Kidney epithelial cell (primary cell): Measurements from ENCODE around the gene PRR23E. TPM values are rescaled to one million over a fixed set of nuclear protein-coding genes. Genes with fewer than 3 reads are reported as not detected.

Source experiments
- DNase-seq: peaks from one replicate; pipeline ENCODE4 v3.0.0-alpha.2; 2010; ENCODE audit warnings: low read depth
- H3K27me3 ChIP-seq: 2 replicates; pipeline ENCODE4 v1.6.0; 2011; ENCODE audit warnings: low read length; ENCODE audit not compliant: control insufficient read depth, insufficient read depth
- H3K36me3 ChIP-seq: 2 replicates; pipeline ENCODE4 v1.5.1; 2011; ENCODE audit warnings: low read length; ENCODE audit not compliant: control insufficient read depth, insufficient read depth
- H3K4me3 ChIP-seq: 2 replicates; pipeline ENCODE4 v1.5.1; 2011; ENCODE audit warnings: low read depth, mild to moderate bottlenecking, control low read depth, low read length
- total RNA-seq: library from RNA; depleted of rRNA; stranded (reverse); fragments of >200 nt; gene quantifications from 2 replicates; pipeline ENCODE4 v1.2.3, GENCODE V29; 2015
- TF ChIP-seq, protein P1 (sequence below): IDR thresholded peaks from 2 replicates; pipeline ENCODE4 v1.5.1; 2011; ENCODE audit warnings: mild to moderate bottlenecking, moderate library complexity, low read length, control low read depth, inconsistent platforms; ENCODE audit not compliant: insufficient read depth, poor library complexity, severe bottlenecking

The PRR23E gene
- total RNA-seq, 1 donor from 2014 or later, result not detected

DNA sequence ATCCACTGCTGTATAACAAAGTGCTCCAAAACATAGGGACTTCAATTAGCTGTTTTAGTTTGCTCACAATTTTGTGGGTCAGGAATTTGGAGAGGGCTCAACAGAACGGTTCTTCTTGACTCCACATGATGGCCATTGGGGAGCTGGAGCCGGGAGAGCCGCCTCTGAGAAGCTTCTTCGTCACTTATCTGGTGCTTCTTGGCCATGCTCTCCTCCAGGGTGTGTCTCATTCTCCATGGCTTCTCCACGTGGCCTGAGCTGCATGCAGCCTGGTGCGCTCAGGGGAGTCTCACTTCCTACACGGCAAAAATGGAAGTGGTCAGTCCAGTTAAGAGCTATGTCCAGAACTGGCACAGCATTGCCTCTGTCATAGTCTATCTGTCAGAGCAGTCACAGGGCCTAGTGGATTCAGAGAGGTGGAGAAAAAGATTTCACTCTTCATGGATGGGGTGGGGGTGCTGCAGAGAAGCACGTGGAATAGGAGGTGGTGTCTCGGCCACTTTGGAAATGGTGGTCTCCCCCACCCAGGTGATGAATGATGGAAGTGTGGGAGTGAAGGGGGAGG is 26.3 kb upstream of the PRR23E start:
- H3K4me3 ChIP-seq, result no peak overlapping the region
- TF ChIP-seq, protein P1, sequence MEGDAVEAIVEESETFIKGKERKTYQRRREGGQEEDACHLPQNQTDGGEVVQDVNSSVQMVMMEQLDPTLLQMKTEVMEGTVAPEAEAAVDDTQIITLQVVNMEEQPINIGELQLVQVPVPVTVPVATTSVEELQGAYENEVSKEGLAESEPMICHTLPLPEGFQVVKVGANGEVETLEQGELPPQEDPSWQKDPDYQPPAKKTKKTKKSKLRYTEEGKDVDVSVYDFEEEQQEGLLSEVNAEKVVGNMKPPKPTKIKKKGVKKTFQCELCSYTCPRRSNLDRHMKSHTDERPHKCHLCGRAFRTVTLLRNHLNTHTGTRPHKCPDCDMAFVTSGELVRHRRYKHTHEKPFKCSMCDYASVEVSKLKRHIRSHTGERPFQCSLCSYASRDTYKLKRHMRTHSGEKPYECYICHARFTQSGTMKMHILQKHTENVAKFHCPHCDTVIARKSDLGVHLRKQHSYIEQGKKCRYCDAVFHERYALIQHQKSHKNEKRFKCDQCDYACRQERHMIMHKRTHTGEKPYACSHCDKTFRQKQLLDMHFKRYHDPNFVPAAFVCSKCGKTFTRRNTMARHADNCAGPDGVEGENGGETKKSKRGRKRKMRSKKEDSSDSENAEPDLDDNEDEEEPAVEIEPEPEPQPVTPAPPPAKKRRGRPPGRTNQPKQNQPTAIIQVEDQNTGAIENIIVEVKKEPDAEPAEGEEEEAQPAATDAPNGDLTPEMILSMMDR, result no peak
- no peaks in the 10 kb centered on the region for H3K36me3 ChIP-seq
- H3K27me3 ChIP-seq, result peaks cover 12% of the 10 kb centered on the region
- DNase-seq, result no peak

DNA sequence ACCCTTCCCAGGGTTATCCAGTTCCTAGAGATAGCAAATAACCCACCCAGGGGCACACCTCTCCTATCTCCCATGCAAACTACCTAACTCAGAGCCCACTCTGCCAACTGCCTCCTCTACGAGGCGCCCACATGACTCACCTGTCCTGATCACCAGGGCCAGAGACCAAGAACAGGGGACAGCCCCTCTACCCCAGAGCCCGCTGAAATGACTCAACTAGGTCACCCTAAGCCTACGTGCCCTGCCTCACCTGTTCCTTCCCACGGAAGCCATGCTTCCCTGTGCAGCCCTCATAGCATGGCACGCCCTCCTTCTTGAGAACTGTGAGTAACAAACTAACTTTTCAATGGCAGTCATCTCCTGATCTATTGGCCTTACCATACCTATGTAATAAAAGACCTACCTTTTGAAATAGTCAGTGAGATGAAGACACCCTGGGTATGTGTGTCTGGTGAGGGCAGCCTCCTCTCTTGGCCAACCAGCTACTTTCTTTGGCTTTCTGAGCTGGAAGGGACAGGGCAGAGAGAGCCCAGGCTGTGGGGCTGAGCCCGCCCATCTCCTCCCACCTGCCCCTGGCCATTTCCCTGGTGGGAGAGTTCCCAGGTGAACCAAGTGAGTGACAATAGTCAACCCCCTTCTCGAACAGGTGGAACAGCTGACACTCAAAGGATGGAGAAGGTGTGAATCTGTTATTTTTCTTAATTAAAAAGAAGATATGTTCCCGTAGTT is 25.5 kb upstream of the PRR23E start:
- Histone ChIP-seq H3K36me3 (no peaks in the 10 kb centered on the region), H3K27me3 (peaks cover 12% of the 10 kb centered on the region), H3K4me3 (no peak overlapping the region)
- no peak for DNase-seq
- TF ChIP-seq, protein P1, result no peak

DNA sequence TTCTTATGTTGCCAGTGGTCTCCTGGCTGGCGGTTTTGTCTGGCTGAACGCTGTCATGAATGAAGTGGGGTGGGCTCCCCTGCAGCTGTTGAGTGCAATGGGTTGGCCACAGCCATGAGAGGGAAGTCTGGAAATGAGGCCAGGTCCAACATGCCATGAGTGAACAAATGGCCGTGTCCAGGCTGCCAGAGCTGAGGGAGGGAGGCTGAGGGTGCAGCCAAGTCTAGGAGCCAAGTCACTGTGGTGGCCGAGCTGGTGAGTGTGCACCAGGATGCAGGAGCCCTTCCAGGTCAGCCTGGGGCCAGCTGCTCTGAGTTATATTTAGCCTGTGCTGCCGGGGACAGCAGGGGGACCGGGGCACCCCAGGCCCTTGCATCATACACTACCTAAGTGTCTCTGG is 24.7 kb upstream of the PRR23E start:
- DNase-seq, result no peak
- Histone ChIP-seq H3K36me3 (no peaks in the 10 kb centered on the region), H3K27me3 (peaks cover 12% of the 10 kb centered on the region), H3K4me3 (no peak overlapping the region)
- TF ChIP-seq, protein P1, result no peak

DNA sequence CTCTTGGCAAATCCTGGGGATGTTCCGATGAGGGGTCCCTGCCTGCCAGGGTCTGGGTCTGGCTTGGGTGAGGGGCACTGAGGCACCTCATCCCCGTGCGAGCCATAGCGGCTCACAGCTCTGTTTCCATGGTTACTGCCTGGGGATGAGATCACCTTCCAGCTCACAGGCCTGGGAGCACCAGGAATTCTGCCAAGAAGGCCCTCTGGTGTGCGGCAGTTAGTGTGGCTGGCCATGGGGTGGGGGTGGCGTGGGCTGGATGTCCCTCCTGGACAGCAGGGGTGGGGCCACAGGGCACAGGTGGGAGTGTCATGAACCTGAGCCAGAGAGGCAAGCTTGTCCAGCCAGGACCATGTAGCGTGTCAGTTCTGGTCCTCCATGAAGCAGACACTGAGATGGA is 22.1 kb upstream of the PRR23E start:
- H3K4me3 ChIP-seq, result no peak overlapping the region
- TF ChIP-seq, protein P1, result peak; percentile 28
- DNase-seq, result peak; percentile 60

DNA sequence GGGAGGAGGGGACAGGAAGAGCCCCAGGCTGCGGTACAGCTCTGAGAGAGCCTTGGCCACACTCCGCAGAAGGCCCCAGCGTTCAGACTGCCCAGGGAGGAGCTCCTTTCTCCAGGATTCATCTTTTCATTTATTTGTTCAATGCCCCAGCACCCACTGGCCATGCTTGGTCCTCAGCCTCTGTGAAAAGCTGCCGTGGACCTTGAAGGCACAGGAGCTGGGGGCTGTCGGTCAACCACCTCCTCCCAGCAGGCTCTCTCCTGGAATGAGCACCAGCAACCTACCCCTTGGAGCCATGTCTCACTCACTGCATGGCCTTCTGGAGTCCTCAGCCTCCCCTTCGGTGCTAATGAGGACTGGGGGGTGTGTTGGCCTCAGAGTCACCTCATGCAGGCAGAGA is 21.6 kb upstream of the PRR23E start:
- TF ChIP-seq, protein P1, result no peak
- no peak overlapping the region for H3K4me3 ChIP-seq
- peaks cover 12% of the 10 kb centered on the region for H3K27me3 ChIP-seq
- DNase-seq, result no peak
- no peaks in the 10 kb centered on the region for H3K36me3 ChIP-seq

More for the DNA sequence above, 22.1 kb upstream of the PRR23E start:
- Histone ChIP-seq H3K36me3 (no peaks in the 10 kb centered on the region), H3K27me3 (peaks cover 12% of the 10 kb centered on the region)

DNA sequence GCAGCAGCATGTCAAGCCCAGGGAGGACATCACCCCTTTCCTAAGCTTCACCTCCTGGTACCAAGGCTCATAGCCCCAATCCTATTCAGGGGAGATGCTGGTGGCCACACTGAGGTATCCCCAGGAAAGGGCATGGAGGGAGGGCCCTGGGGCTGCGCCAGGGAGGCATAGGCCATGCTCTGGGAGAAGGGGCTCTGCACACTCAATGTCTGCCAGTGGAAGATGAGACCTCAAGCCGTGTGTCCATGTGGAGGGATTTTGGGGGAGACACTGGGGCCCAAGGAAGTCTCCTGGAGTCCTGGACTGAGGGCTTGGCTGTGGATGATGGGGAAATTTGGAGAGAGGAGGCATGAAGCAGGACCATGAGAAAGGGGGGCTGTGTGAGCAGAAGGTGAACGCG is 21.2 kb upstream of the PRR23E start:
- TF ChIP-seq, protein P1, result no peak
- DNase-seq, result no peak
- no peaks in the 10 kb centered on the region for H3K36me3 ChIP-seq
- peaks cover 12% of the 10 kb centered on the region for H3K27me3 ChIP-seq
- no peak overlapping the region for H3K4me3 ChIP-seq
